ENCODE results near the gene GRK5. TPM values are rescaled to one million over a fixed set of nuclear protein-coding genes. Genes with fewer than 3 reads are reported as not detected.

Gene GRK5
- total RNA-seq, 1 experiment from 2014 or later, result 9.8 TPM

- DNase-seq (ENCODE audit: low read depth), result no peak
Observed at GRCh38 chr10:119360181-119360921, 153.0 kb downstream of the GRK5 start.

GRCh38 chr10:119361037-119361436 lies 153.7 kb downstream of the GRK5 start:
- no peak for DNase-seq (ENCODE audit: low read depth)

GRCh38 chr10:119362122-119362521 lies 154.8 kb downstream of the GRK5 start:
- no peak for DNase-seq (ENCODE audit: low read depth)

- no peak for DNase-seq (ENCODE audit: low read depth)
Observed at GRCh38 chr10:119364645-119365600, 157.6 kb downstream of the GRK5 start.

- DNase-seq (ENCODE audit: low read depth), result no peak
Observed at GRCh38 chr10:119365773-119366599, 158.6 kb downstream of the GRK5 start.

GRCh38 chr10:119367841-119368549 lies 160.6 kb downstream of the GRK5 start:
- DNase-seq (ENCODE audit: low read depth), result no peak

DNA sequence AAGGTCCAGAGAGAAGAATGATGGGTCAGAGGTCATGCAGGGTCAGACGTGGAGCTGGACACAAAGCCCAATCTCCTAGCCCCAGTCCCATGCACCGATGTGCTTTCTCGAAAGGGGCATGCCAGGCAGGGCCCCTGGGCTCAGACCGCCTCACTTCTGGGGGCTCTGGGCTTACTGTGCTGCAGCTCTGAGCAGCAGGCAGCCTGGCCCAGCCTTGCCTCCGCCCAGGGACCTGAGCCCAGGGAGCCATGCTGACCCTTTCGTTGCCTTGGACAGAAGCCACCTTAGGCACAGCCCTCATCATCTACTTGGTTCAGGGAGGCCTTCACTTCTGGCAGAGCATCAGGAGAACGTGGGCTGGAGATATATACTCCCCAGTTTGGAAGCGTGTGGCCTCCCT lies 161.2 kb downstream of the GRK5 start:
- DNase-seq (ENCODE audit: low read depth), result no peak

GRCh38 chr10:119368991-119369869 lies 161.9 kb downstream of the GRK5 start:
- no peak for DNase-seq (ENCODE audit: low read depth)

DNA sequence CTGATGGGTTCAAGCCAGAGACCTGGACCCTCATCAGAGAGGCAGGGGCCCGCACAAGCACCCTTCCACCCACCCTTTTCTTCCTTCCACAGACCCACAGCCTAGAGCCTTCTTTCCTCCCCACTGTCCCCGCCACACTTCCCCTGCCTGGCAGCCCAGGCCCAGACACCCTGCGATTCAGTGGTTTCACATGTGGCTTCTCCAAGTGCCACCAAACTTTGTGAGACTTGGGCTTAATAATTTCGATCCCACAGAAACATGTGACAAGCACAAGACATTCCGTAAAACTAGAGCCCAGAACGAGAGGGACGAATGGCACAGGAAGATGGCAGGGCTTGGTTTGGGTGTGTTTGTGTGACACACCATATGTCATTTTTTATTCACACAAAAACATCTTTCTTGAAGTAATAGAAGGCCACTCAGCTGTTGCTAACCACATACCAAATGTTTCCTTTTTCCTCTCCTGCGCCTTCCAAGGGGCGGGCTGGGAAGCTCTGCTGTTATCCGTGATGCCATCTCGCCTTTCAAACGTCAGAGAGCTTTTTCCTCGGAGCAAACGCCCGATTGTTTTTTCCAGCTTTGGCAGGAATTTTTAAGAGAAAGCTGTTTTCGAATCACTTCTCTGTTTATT lies 162.9 kb downstream of the GRK5 start:
- peak; percentile 51 for DNase-seq (ENCODE audit: low read depth)

DNA sequence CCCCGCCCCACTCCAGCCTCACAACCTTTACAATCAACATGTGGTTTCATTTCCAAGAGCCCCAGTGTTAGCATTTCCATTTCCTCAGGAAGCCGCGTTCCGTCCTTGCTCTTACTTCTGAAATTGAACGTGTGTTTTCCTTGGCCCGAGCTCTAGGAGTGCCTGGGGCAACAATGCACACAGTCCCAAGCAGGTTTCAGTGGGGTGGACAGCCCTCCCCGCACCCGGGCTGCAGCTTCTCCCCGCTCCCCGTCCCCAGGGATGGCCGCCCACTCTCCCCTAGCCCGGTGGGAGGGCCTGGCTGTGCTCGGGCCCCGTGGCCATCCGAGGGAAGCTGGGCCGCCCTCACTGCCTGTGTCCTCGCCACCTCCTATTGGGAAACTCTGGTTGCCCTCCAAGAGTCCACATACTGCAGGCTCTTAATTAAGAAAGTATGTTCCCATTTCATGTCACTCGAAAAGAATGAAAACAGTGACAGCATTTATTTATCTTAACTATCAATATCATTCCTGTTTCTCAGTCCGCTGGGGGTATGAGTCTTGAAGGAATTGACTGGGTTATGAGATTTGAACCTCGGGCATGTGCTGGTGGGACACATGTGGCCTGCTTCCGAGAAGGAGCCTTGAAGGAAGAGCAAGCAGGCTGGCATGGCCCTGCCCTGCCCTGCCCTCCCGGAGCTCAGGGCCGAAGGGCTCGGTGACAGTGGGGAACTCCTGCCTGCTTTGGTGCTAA lies 163.8 kb downstream of the GRK5 start:
- peak; percentile 79 for DNase-seq (ENCODE audit: low read depth)

GRCh38 chr10:119371704-119372663 lies 164.6 kb downstream of the GRK5 start:
- DNase-seq (ENCODE audit: low read depth), result no peak

DNA sequence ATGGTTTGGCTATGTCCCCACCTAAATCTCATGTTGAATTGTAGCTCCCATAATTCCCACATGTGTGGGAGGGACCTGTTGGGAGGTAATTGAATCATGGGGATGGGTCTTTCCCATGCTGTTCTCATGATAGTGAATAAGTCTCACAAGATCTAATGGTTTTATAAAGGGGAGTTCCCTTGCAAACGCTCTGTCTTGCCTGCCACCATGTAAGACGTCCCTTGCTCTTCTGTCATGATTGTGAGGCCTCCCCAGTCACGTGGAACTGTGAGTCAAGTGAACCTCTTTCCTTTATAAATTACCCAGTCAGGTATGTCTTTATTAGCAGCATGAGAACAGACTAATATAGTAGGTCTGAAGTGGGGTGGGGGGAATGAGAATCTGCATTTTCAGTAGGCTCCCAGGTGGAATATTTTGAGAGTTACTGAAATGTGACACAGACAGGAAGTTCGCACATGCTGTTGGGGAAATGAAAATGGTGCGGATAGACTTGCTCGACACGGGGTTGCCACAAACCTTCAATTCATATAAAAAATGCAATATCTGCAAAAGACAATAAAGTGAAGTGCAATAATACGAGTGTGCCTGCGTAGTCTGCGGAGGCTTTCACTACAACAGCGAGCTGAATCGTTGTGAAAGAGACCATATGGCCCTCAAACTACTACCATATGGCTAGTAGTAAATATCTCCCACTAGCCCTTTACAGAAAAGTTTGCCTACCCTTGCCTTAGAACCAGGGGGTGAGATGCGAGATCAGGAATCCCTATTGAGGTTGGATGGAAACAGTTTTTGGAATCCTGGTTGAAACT lies 166.1 kb downstream of the GRK5 start:
- DNase-seq (ENCODE audit: low read depth), result no peak

DNA sequence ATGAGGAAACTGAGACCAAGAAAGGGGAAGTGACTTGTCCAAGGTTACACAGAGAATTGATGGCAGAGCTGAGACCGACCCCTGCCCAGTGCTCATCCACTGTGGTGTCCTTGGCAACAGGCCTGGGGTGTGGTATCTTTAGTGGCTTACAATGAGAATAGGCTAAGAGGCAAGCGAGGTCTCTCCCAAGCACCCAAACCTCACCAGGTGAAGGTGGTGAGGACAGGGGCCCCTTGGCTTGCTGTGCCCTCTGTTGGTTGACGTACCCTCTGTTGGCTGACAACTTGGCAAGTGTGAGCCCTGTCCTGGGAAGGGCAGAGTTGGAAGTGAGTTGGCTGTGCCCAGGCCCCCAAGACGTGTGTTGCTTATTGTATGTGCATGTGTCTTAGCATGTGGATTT lies 166.9 kb downstream of the GRK5 start:
- DNase-seq (ENCODE audit: low read depth), result no peak

DNA sequence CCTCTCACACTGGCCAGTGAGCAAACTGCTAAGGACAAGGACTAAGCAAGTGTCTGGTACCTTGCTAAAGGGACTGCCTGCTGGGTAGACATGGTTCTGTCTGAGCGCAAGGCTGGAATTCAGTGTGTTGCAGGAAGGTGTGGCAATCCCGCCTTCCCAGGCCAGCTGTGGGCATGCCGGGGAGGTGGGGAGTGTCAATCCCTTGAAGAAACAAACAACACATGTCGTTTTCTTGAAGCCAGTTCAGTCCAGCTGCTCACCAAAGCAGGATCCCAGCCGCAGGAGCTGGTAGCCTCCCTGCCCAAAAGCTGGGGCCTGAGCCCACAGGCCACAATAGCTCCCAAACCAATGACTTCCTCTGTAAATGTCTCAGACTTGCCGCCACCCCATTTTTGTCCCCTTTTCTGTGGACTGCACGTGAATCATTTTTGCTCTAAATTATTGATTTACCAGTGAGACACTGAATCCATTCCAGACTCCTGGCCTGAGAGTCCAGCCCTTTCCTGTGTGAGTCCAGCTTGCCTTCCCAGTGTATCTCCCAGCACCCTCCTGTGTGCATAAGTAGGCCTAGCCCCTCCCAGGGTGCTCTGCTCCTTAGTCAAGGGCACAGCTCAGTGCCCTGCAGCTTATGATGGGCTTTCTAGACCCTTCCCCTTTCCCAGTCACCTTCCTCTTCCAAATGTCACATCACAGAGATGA lies 168.4 kb downstream of the GRK5 start:
- no peak for DNase-seq (ENCODE audit: low read depth)

DNA sequence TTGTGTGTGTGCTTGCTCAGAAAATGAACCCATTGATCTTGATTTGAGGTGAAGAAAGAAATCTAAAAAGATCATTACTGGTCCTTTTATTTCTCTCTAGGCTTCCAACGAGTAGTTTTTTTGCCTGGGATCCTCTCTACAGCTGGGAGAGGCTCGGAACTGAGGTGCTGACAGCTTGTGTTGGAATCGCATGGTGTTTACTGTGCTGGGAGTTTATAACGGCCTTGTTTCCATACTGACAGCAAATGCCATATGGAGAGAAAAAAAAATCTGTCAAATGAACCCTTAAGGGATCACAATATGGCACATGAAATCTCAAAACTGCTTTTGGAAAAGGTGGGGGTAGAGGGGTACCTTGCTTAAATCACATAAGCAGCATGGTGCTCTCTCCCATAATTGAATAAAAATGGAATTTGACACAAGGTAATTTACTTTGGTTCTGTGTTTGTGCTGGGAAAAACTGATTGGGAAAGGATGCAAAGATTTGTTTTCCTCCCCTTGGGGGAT lies 170.1 kb downstream of the GRK5 start:
- DNase-seq (ENCODE audit: low read depth), result no peak

Data from Daoy (cell line).